Measurements from ENCODE around the gene AGK.
"Not testable (repeated sequence)": the region's sequence is repeated elsewhere in the genome, so short reads cannot be mapped to it uniquely, and the experiment has no call there.

The AGK gene

DNA sequence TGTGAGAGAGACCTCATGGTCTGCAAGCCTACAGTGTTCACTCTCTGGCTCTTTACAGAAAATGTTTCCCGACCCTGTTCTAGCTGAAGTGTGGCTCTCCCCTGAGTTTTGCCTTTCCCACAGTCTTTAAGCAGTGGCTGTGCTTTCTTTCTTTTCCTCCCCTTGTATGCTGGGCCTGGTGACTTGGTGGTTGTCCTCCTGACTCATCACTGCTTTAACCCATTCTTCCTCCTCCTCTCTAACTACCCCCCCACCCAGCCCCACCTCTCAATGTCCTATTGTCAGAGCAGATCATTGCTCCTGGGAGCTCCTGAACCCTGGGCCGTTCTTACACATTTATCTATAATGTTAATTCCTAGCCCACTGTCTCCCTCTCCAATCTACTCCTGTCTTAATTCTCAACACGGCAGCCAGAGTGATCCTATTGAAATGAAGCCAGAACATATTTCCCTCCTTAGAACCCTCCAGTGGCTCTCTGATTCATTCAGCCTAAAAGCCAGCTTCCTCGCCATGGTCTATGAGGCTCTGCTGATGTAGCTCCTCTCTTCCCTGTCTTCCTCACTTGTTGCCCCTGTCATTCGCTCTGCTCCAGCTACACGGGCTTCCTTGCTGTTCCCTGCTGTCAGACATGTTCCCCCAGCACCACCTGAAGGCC, 95.7 kb downstream of the AGK start:
- DNase-seq (ENCODE audit: low read depth) = peak; percentile 42

DNA sequence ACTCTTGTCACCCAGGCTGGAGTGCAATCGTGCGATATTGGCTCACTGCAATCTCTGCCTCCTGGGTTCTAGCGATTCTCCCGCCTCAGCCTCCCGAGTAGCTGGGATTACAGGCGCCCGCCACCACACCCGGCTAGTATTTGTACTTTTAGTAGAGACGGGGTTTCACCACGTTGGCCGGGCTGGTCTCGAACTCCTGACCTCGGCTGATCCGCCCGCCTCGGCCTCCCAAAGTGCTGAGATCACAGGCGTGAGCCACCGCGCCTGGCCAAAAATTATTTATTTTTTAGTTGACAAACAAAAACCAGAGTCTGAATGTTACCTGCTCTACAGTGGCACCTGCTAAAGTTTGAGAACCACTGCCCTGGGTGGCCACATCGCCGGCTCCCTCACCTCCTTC, 96.5 kb downstream of the AGK start:
- DNase-seq (ENCODE audit: low read depth) = not testable (repeated sequence)

DNA sequence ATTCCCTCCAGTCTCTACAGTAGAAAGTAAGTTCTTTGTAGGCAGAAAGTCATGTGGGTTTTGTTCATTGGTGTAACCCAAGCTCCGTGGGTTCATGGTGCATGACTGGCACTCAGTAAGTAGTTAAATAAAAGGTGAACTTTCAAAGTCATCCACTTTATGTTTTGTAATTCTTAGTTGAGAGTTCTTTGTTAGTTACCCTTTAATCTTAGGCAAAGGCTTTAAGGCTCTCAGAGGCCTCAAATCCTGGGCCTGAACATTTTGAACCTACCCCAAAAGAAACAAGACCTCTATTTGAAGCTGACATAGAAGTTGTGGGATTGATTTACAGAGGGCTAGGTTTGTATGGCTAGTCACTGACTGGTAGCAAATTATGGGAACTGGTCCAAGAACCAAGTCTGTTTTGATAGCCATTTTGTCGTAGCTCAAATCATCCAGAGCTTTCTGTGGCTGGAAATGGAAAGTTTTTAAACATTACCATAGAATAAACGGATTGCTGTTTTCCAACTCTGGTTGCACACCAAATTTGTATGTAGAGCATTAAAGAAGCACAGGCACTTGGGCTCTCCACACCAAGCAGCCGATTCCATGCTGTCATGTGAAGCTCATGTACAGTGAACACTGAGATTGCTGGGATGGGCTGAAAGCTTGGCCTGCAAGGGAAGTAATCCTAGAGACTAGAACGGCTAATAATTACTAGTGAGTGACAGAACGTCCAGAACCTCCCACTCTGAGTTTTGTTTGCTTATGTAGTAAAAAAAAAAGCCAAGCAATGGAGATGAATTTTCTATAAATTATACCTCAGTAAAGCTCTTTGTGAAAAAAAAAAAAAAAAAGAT, 97.3 kb downstream of the AGK start:
- no peak for DNase-seq (ENCODE audit: low read depth)

DNA sequence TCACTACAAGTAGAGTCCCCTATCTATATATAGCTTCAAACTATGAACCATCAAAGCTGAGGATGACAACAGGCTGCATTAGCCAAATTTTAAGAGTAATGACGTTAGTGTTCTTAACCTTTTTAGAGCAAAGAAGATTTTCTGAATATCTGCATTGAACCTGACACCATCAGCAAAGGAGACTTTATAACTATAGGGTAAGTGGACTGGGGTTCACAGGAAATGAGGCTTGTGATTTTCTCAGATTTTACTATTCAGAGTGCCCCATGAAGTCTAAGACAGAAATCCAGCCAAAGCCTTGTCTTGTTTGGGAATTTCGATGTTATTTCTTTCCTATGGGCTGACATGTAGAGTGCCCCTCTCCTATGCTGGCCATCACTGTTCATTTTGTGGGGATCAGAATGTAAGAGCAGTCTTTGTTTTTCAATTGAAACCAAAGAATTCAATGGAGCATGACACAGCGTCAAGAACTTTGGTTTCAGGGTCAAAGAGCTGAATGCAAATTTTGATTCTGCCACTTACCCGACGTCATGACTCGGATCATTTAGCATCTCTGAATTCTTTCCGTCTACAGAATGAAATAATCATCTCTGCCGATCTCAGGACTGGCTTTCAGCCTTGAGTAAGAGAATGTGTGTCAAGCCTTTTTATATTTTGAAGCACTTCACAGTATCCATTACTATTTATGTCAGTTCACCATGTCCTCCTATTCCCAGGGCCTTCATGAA, 98.1 kb downstream of the AGK start:
- peak; percentile 36 for DNase-seq (ENCODE audit: low read depth)

DNA sequence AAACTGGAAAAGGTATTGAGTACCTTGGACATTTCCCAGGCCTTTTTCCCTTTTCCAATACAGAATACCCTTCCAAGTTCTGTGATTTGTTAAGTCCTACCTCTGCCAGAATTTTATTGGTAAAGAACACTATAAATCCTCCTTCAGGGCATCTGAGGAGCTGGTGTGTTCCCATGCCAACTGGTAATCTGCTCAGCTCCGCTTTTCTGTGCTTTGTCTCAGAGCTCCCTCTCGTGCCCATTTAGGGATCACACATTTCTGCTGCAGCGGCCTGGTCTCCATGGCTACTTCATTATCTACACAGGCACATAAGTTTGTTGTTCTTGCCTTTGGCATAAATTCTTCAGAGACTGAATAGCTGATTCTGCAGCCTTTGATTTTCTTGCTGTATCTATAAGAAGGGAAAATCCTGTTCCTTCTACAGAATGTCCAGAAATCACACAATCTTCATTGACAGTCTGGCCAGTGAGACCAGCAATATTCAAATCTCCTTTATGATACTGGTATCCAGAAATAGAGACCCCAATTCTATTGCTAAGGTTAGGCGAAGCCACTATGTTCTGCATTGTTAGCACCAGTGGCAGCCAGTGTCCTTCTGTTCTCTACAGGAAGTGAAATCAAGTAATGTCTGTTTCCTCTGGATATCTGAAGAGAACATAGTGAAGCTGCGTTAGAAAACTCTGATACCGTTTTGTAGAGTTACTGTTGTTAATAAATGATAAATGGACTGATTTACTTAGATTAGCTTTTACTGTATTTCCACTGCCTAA, 98.8 kb downstream of the AGK start:
- peak; percentile 89 for DNase-seq (ENCODE audit: low read depth)

DNA sequence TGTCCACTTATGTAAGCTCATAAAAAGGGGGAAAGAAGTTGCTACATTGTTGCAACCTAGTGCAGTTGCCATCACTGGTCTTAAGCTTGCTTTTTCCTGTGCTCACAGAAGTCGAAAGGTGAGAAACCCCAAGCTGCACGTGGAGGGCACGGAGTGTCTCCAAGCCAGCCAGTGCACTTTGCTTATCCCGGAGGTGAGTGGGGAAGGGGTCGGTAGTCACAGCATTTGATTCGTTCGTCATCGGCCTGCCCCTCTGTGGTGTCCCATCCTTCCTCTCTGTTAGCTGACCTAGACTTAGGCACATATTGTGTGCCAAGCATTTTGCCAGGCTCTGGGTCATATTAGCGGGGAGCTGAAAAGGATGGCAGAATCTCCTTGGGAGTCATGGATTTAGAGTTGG, 100.2 kb downstream of the AGK start:
- no peak for DNase-seq (ENCODE audit: low read depth)

DNA sequence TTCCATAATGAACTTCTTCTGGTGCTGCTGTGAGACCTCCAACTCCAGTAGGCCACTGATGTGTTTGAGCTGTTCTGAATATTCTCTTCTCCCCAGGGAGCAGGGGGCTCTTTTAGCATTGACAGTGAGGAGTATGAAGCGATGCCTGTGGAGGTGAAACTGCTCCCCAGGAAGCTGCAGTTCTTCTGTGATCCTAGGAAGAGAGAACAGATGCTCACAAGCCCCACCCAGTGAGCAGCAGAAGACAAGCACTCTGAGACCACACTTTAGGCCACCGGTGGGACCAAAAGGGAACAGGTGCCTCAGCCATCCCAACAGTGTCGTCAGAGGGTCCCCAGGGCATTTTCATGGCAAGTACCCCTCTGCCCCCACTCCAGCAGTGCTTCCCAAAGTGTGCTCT, 101.5 kb downstream of the AGK start:
- DNase-seq (ENCODE audit: low read depth) = no peak

GRCh38 chr7:141654551-141654950, 103.3 kb downstream of the AGK start:
- peak; percentile 75 for DNase-seq (ENCODE audit: low read depth)

DNA sequence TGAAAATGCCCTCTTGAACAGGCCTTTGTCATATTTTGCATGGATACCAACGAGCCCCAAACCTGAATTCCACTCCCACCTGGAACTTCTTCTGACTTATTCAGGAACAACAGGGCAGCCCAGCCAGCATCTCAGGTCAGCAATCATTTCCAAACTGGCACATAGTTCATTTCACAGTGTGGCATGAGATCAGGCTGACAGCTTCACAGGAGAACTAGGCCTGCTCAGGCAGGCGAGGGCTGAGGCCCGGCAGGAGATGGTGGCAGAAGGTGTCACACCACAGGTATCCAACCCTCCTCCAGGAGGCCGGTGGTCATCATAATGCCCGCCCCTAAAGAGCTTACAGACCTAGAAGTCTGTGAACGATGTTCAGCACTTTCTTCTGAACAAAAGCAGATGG, 108.3 kb downstream of the AGK start:
- DNase-seq (ENCODE audit: low read depth) = no peak

DNA sequence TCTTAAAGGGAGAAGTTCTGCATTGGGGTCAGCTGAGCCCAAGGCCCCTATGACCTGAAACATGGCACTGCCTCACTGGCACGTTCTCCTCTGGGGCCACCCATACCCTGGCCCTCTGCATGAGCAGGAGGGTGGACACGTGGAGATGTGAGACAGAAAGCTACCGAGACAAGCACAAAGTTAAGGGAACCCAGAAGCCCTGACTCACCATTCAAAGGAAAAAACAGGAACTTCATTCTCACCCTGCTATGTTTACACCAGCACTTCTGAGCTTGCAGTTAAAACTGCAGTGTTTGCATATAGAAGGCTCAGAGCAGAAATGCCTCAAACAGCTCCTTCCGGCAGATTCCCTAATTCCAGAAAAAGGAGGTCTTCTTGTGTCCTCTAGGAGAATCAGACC, 109.0 kb downstream of the AGK start:
- DNase-seq (ENCODE audit: low read depth) = no peak

DNA sequence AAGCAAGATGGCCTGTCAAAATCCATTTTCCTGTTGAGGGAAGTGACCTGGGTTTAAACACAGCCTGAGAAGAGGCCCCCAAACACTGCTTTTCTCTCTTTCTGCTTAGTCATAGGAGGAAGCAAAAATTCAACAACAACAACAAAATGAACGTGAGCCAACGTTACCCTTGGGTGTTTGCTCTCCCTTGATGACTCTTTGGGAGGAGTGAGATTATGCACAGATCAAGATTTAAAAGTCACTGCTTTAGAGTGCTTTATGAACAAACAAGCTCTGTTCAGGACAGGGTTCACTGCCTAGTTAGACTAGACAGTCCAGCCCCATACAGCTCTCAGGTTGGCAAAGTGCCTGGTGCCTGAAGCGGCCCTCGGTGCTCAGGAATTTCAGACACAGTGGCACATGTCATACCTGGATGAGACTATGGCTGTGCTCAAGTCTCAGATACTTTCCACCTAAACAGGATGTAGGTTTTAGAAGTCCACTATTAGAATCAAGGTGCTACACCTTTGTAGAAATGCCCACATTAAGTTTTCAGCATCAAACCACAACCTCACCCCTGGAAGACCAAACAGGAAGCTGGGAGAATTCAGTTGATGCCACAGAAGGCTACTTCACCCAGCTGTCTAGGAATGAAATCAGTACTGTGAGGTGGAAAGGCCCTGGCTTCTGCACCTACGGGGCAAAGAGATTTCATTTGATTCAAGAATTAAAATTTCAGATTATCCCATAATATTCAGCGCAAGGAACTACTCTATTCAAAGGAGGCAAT, 112.1 kb downstream of the AGK start:
- DNase-seq (ENCODE audit: low read depth) = peak; percentile 32

- DNase-seq (ENCODE audit: low read depth) = no peak
Observed at GRCh38 chr7:141664450-141664849, 113.2 kb downstream of the AGK start.

GRCh38 chr7:141665208-141666035, 114.2 kb downstream of the AGK start:
- no peak for DNase-seq (ENCODE audit: low read depth)

DNA sequence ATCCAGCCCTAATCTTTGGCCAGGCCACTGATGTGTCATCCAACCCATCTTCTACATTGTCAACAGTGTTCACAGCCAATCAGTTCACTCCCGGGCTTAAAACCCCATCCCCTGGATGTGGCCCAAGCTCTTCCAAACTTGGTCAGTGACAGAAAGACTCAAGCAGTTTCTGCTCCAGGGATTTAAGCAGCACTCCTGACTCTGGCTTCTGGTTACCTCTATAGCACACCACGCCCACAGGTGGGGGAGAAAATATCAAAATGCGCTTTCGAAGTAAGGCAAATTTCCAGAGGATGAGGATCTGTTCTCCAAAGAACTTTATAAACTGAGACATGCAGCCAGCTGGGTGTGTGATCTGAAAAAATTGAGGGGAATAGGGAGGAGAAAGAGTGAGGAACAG, 114.9 kb downstream of the AGK start:
- DNase-seq (ENCODE audit: low read depth) = no peak

GRCh38 chr7:141668853-141669252, 117.6 kb downstream of the AGK start:
- DNase-seq (ENCODE audit: low read depth) = no peak

DNA sequence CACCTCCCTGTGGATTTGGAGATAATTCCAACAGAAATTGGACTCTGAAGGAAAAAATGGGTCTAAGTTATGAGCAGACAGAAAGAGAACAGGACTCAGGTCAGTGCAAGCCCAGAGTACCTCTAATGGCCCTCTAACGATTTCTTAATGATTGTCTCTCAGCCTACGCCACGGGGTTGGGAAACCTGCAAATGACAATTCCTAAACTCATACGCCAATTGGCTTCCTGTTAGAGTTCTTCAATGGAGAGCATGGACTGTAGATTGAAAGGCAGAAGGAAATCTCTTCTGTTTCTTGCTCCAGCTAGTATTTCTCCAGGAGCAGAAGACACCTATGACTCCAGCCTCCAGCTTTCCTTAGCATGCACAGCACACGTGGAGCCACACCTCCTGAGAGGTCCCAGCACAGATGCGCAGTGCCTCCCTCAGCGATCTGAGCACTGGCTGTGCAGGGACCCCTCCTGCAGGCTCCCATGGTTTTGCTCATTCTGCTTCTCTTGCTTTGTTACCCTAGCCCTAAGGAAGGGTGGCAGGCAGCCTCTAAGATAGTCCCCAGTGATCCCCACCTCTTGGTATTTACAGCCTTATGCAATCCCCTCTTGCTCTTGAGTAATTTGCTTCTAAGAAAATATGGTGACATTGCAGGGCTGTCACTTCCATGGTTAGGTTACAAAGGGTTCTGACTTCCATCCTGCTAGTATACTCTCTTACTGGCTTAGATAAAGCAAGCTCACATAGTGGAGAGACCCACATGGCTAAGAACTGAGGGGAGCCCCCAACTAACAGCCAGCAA, 120.7 kb downstream of the AGK start:
- no peak for DNase-seq (ENCODE audit: low read depth)

DNA sequence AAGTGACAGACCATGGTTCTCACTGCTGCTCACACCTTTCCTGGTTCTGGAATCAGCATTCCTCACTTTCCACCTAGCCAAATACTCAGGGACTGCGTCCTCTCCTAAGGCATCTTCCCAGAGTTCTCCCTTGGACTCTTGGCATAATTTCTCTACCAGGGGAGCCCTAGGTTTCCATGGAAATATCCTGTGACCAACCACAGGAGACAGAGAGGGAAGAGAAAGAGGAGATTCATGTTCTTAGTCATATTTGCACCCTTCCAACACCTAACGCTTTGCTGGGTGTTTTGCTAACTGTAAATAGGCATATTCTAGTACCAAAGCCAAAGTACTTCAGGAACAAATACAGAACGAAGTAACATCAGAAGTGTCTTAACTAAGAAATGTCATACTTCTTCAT, 122.1 kb downstream of the AGK start:
- DNase-seq (ENCODE audit: low read depth) = no peak

- DNase-seq (ENCODE audit: low read depth) = peak; percentile 22
Observed at GRCh38 chr7:141674171-141674671, 123.0 kb downstream of the AGK start.

DNA sequence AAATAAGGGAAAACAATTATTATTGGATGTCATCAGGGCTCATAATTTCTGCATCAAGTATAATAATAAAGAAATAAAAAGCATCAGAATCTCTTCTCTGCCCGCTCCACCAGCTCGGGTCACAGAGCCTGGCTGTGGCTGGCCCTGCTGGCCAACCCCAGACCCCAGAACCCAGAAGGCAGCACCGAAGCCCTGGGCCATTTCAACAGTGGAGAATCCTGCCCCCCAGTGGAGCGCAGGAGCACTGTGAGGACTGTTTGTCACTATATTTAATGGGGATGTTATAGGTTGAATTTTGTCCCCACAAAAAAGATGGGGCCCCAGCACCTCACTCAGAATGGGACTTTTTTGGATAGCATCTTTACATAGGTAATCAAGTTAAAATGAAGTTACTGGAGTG, 123.5 kb downstream of the AGK start:
- no peak for DNase-seq (ENCODE audit: low read depth)

Measured in iris pigment epithelial cell (primary cell).